Endodermal cell (in vitro differentiated cells): ENCODE results near the gene COL11A1. TPM values are rescaled to one million over a fixed set of nuclear protein-coding genes. Genes with fewer than 3 reads are reported as not detected.

Experiments used
- DNase-seq: peaks from one replicate; pipeline ENCODE4 v3.0.0-alpha.2; 2017
- H3K27ac ChIP-seq: 2 replicates; pipeline ENCODE4 v1.5.1; 2013; ENCODE audit warnings: mild to moderate bottlenecking, low read depth, low read length, moderate library complexity
- H3K27me3 ChIP-seq: 2 replicates; pipeline ENCODE4 v1.6.1; 2013; ENCODE audit warnings: mild to moderate bottlenecking, low read length, moderate library complexity; ENCODE audit not compliant: insufficient read depth, control insufficient read depth, poor library complexity, severe bottlenecking
- H3K36me3 ChIP-seq: 2 replicates; pipeline ENCODE4 v1.7.0; 2013; ENCODE audit warnings: mild to moderate bottlenecking, low read length, moderate library complexity; ENCODE audit not compliant: control insufficient read depth, insufficient read depth
- H3K4me1 ChIP-seq: one replicate; pipeline ENCODE4 v1.7.0; 2013; ENCODE audit warnings: low read length; ENCODE audit not compliant: control insufficient read depth, insufficient read depth
- H3K4me3 ChIP-seq: 2 replicates; pipeline ENCODE4 v1.5.1; 2013; ENCODE audit warnings: mild to moderate bottlenecking, low read length, moderate library complexity
- H3K9ac ChIP-seq: 2 replicates; pipeline ENCODE4 v1.6.1; 2013; ENCODE audit warnings: mild to moderate bottlenecking, low read length, moderate library complexity; ENCODE audit not compliant: poor library complexity, severe bottlenecking; ENCODE audit errors: extremely low read depth
- H3K9me3 ChIP-seq: 2 replicates; pipeline ENCODE4 v1.6.1; 2013; ENCODE audit warnings: mild to moderate bottlenecking, low read length, moderate library complexity; ENCODE audit not compliant: control insufficient read depth
- H3K27ac Mint-ChIP-seq: 2 replicates; pipeline ENCODE4 v1.8.0; 2020; ENCODE audit warnings: mixed read lengths
- H3K27me3 Mint-ChIP-seq: 2 replicates; pipeline ENCODE4 v1.8.0; 2021; ENCODE audit warnings: mild to moderate bottlenecking, mixed read lengths; ENCODE audit not compliant: insufficient read depth
- H3K36me3 Mint-ChIP-seq: 2 replicates; pipeline ENCODE4 v1.8.0; 2020; ENCODE audit warnings: low read depth, mixed read lengths
- H3K4me1 Mint-ChIP-seq: 2 replicates; pipeline ENCODE4 v1.8.0; 2020; ENCODE audit warnings: mixed read lengths
- H3K4me3 Mint-ChIP-seq: 2 replicates; pipeline ENCODE4 v1.8.0; 2020; ENCODE audit warnings: mild to moderate bottlenecking, moderate library complexity, mixed read lengths
- H3K9me3 Mint-ChIP-seq: 2 replicates; pipeline ENCODE4 v1.8.0; 2020; ENCODE audit warnings: mild to moderate bottlenecking, mixed read lengths
- CTCF ChIP-seq: fragments of 200-600 bp; sonication (generic); conservative IDR thresholded peaks from 2 replicates; pipeline ENCODE4 v1.5.0; 2021; ENCODE audit warnings: antibody characterized with exemption, mild to moderate bottlenecking
- WGBS, 2 experiments: methylation state at CpG; one replicate each; pipeline versions ENCODE4 v1.1.5 to v1.1.7; 2013; ENCODE audit warnings: missing lambda C conversion rate in 2 of 2, mixed read lengths in 1 of 2; ENCODE audit not compliant: insufficient coverage in 1 of 2, insufficient read length in 1 of 2; 5-methylcytosine and 5-hydroxymethylcytosine counted together
- total RNA-seq, 2 donors: library from RNA; stranded (reverse); fragmentation: NEBNext Ultra II Directional in 1 of 2; extraction: Animal tissue kit (Norgen Biotek cat#: 25700) in 1 of 2; gene quantifications; 2 replicates in 1 of 2; 3 replicates in 1 of 2; pipeline ENCODE4 v1.2.1, GENCODE V29; 2021

Gene COL11A1
- total RNA-seq, 2 donors from 2014 or later = 6.7 to 27.5 TPM

- Mint-ChIP-seq H3K4me3 (no peak overlapping the region), H3K27me3 (no peaks in the 10 kb centered on the region), H3K9me3 (peaks cover 25% of the 10 kb centered on the region), H3K36me3 (no peaks in the 10 kb centered on the region), H3K27ac (no peak overlapping the region), H3K4me1 (no peaks in the 10 kb centered on the region)
- TF ChIP-seq CTCF = no peak
- Histone ChIP-seq H3K4me3 (no peak overlapping the region), H3K36me3 (no peaks in the 10 kb centered on the region), H3K27me3 (no peaks in the 10 kb centered on the region), H3K9ac (no peak overlapping the region), H3K9me3 (no peaks in the 10 kb centered on the region), H3K4me1 (no peaks in the 10 kb centered on the region), H3K27ac (no peak overlapping the region)
- no peak for DNase-seq
- WGBS, 2 experiments = 97 to 98% methylated on average over 20 to 50 of the region's 50 CpGs
Observed at GRCh38 chr1:102853701-102854187, 254.6 kb downstream of the COL11A1 start.

DNA sequence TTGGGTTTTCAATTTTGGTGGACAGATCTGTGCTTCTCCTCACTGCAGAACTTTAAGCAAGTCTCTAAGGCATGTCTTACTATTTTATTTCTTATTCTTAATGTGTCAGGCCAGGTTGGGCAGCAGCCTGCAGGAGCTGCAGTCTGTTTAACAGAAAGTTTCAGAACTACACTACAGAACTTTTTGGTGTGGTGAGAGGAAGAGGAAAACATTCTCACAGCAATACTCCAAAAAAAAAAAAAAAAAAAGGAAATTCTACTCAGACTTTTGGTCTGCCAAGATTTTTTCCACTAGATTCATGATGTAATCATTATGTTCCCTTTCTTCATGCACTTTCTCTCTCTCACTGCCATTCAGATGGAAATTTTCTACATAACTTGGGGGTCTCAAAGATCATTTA, 255.2 kb downstream of the COL11A1 start:
- Mint-ChIP-seq H3K9me3 (peaks cover 25% of the 10 kb centered on the region), H3K27ac (no peak overlapping the region), H3K4me1 (no peaks in the 10 kb centered on the region), H3K27me3 (no peaks in the 10 kb centered on the region), H3K36me3 (no peaks in the 10 kb centered on the region), H3K4me3 (no peak overlapping the region)
- no peak for TF ChIP-seq CTCF
- H3K4me1 ChIP-seq = no peaks in the 10 kb centered on the region
- H3K27ac ChIP-seq = no peak overlapping the region
- no peak overlapping the region for H3K9ac ChIP-seq
- no peaks in the 10 kb centered on the region for H3K9me3 ChIP-seq
- H3K36me3 ChIP-seq = no peaks in the 10 kb centered on the region
- no peak for DNase-seq
- no peaks in the 10 kb centered on the region for H3K27me3 ChIP-seq
- no peak overlapping the region for H3K4me3 ChIP-seq

DNA sequence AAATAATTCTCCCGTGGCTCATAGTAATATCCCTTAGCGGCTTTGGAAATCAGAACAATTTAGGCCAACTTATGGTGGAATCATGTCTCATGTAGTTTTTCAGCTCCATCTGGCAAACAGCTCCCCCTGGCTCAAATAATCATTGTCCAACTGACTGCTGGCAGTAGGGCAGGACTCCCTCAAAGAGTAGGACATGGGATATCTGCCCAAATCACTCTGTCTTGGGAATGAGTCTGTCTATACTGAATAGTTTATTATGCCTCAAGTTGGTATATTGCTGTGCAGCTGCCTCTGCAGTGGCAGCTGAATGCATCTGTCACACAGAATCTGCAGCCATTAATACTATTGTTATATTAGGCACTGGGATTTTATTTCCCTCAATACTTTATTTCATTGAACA, 255.7 kb downstream of the COL11A1 start:
- DNase-seq = no peak
- no peaks in the 10 kb centered on the region for H3K27me3 Mint-ChIP-seq
- Histone ChIP-seq H3K36me3 (no peaks in the 10 kb centered on the region), H3K4me1 (no peaks in the 10 kb centered on the region), H3K27ac (no peak overlapping the region), H3K9me3 (no peaks in the 10 kb centered on the region), H3K4me3 (no peak overlapping the region), H3K9ac (no peak overlapping the region), H3K27me3 (no peaks in the 10 kb centered on the region)
- no peak overlapping the region for H3K27ac Mint-ChIP-seq
- WGBS, 2 experiments = 87 to 91% methylated on average over 2 of the region's 2 CpGs
- H3K4me3 Mint-ChIP-seq = no peak overlapping the region
- H3K4me1 Mint-ChIP-seq = no peaks in the 10 kb centered on the region
- H3K9me3 Mint-ChIP-seq = peaks cover 25% of the 10 kb centered on the region
- H3K36me3 Mint-ChIP-seq = no peaks in the 10 kb centered on the region
- peak; percentile 35 for TF ChIP-seq CTCF
